ENCODE data around the gene DHH.

DNA sequence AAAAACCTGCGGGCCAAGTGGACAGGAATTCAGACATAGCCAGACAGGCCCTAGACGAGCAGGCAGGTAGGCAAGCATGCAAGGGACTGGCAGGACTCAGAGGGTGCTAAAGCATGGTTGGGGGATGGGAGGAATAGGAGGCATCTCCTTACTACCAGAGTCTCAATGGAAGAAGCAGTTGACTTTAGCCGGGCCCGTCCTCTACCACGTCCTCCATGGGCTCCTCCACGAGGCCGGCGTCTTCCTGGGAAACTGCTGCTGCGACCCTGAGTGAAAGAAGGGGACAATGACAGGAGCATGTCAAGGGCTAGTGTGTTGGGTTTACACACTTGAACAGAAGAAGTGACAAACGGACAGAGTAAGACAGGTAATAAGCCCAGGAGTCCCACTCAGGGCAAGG is 45.6 kb downstream of the DHH start:
- TF ChIP-seq, protein P1, sequence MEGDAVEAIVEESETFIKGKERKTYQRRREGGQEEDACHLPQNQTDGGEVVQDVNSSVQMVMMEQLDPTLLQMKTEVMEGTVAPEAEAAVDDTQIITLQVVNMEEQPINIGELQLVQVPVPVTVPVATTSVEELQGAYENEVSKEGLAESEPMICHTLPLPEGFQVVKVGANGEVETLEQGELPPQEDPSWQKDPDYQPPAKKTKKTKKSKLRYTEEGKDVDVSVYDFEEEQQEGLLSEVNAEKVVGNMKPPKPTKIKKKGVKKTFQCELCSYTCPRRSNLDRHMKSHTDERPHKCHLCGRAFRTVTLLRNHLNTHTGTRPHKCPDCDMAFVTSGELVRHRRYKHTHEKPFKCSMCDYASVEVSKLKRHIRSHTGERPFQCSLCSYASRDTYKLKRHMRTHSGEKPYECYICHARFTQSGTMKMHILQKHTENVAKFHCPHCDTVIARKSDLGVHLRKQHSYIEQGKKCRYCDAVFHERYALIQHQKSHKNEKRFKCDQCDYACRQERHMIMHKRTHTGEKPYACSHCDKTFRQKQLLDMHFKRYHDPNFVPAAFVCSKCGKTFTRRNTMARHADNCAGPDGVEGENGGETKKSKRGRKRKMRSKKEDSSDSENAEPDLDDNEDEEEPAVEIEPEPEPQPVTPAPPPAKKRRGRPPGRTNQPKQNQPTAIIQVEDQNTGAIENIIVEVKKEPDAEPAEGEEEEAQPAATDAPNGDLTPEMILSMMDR (IDR thresholded peaks at IDR 0.05; ENCODE audit: low read depth, low read length) = no peak
- TF ChIP-seq EZH2phosphoT487 (IDR thresholded peaks at IDR 0.05; ENCODE audit: low read depth) = no peak
